OCI-M1 (cell line): ENCODE data around the gene STK10.
"Not testable (repeated sequence)": the region's sequence is repeated elsewhere in the genome, so short reads cannot be mapped to it uniquely, and the experiment has no call there.

ENCODE experiments used
- DNase-seq: peaks from one replicate; lab custom pipeline; 2025; lab: John Stamatoyannopoulos, UW

STK10 gene

DNA sequence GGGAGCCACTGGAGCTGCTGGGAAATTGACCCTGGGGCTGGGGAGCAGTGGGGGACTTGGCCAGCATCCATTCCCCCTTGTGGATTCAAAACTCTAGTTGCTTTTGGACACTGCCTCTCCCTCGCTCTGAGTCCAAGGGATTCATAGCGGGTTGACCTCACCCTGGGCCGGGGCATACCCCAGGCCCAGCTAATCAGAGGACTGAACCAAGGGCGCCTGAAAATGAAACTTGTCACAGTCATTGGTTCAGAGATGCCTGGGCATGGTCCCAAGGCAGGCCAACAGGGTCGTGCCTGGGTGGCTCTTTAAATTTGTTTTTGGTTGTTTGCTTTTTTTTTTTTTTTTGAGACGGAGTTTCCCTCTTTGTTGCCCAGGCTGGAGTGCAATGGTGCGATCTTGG lies 22.6 kb downstream of the STK10 start:
- DNase-seq: no peak

DNA sequence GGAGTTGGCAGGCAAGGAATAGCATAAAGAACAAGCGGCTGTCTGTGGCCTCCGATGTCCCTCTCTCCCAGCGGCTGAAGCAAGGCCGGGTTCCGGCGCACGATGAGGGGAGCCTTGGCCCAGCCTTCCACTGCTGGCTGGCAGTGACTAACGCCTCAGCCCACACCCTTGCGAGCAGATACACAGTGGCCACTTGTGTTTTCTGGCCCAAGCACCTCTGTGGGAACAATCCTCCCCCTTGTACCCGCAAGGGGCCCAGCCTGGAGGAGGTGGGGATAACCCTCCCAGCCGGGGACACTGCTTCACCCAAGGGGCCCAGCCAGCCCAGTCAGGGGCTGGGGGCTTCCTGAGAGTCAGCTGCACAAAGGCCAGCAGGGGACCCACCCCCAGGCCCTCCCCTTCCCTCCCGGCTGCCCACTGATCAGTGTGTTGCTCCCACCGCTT lies 23.2 kb downstream of the STK10 start:
- no peak for DNase-seq

GRCh38 chr5:172163346-172163745 lies 24.7 kb downstream of the STK10 start:
- no peak for DNase-seq

DNA sequence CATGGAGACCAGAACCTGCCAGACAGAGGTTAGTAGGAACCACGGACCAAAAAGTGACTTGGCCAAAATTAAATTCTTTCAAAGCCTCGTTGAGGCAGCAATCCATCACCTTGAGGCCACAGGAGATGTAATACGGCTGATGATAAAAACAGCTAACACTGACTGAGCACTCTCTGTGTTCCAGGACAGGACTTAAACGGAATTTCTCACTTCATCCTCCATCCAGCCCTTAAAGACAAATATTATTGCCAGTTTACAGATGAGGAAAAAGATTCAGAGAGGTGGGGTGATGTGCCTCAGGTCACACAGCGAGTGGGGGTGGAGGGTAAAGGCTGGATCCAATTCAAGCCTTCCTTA lies 25.1 kb downstream of the STK10 start:
- no peak for DNase-seq

DNA sequence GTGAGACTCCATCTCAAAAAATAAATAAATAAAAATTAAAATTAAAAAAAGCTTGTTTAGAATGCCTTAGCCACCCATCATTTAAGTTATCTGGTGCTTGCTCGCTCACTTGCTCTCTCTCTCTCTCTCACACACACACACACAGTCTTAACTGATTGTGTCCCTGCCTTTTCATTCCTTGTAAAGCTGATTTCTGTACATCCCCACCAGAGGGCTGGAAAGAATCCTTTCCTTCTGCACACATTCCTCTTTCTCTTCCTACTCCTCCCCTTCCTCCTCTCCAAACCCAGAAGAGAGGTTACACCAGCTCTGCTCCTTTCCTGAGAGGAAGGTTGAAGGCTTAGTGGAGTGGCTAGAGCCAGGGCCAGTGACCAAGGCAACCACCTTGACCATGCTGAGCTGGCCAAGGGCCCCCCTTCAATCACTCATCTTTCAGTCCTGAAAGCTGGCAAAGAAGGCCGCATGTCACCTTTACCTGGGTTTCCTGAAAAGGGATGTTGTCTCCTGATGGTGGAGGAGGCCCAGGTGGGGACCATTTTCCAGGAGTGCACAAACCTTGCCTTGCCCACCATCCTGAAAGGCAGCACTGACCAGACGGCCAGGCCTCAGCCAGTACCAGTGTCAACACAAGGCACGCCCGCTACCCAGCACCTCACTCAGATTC lies 25.6 kb downstream of the STK10 start:
- no peak for DNase-seq

- no peak for DNase-seq
These were observed 27.5 kb downstream of the STK10 start for GRCh38 chr5:172160506-172160905.

DNA sequence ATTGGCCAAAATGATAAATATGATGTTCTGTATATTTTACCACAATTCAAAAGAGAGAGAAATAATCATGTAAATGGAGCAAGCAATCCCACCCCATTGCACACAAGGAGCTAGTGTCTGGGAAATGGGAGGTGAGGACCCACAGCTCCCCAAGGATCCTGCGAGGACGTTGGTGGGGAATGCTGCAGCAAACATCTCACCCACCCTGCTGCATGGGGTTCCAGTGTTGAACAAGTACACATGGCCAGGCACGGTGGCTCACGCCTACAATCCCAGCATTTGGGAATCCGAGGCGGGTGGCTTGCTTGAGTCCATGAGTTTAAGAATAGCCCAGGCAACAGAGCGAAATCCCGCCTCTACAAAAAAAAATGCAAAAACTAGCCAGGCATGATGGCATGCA lies 29.0 kb downstream of the STK10 start:
- DNase-seq: no peak

- DNase-seq: no peak
These were observed 31.5 kb downstream of the STK10 start for GRCh38 chr5:172156541-172156994.

- DNase-seq: not testable (repeated sequence)
These were observed 32.9 kb downstream of the STK10 start for GRCh38 chr5:172155101-172155500.

- DNase-seq: no peak
These were observed 34.3 kb downstream of the STK10 start for GRCh38 chr5:172153695-172154094.

GRCh38 chr5:172151661-172152210 lies 36.3 kb downstream of the STK10 start:
- DNase-seq: no peak

DNA sequence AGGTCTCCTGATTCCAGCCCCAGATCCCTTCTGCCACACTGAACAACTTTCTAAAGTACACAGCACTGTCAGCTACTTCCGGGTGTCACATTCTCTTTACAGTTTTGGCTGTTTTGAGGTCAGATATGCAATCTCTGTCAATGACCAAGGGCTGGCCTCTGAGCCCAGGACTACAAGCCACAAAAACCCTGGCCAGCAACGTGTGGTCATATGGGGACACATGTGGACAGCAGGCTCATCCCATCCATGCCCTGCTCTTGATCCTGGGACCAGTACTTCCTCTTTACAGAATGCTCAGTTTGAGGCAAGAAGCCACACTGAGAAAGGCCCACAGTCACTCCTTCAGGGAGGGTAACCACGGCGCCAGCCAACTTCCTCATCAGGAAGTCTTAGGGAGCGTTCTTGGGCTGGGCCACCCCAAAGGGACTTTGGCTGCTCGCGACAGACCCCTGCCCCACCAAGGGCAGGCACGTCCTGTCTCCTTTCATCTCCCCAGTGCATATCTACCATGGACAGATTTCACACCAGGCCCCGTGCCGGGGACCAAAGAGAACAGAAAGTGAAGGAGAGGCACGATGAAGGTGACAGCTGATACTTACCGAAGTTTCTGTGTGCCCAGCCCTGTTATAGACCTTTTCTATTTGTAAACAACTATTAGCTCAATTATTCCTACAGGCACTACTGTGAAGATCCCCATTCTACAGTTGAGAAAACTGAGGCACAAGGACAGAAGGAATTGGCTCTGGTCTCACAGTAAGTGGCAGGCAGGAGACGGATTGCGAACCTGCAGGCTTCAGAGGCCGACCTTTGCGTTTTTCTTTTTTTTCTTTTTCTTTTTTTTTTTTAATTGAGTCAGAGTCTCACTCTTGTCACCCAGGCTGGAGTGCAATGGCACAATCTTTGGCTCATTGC lies 37.3 kb downstream of the STK10 start:
- DNase-seq: peak; percentile 97

GRCh38 chr5:172149481-172149880 lies 38.5 kb downstream of the STK10 start:
- not testable (repeated sequence) for DNase-seq

DNA sequence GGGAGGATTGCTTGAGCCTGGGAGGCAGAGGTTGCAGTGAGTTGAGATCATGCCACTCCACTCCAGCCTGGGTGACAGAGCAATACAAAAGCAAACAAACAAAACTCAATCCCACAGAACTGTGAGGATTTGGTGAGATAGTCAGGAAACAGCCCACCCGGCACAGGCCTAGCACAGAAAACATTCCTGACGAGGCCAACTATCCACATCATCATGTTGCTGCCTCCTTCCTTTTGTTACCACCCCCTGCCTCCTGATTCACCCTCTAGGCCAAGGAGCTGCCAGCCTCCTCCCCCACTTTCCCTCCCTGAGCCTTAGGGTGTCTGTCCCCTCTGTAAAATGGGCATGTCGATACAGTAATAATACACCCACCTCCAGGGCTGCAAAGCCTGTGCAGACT lies 39.0 kb downstream of the STK10 start:
- DNase-seq: no peak

DNA sequence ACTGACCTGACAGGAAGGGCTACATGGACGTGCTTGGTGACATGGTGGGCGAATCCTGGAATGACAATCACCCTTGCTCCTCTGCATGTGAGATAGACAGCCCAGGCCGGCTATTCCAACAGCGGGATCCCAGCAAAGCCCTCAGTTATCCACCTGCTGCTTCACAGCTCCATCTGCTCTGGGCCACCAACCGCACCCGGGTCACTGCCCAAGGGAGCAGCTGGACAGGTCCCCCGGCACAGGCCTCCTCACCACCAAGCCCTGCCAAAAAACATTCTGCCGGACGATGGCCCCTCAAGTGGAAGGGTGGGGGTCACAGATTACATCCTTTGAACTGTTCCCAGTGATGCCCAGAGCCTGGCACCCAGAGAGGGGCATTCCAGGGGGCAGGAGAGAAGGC lies 39.6 kb downstream of the STK10 start:
- no peak for DNase-seq

DNA sequence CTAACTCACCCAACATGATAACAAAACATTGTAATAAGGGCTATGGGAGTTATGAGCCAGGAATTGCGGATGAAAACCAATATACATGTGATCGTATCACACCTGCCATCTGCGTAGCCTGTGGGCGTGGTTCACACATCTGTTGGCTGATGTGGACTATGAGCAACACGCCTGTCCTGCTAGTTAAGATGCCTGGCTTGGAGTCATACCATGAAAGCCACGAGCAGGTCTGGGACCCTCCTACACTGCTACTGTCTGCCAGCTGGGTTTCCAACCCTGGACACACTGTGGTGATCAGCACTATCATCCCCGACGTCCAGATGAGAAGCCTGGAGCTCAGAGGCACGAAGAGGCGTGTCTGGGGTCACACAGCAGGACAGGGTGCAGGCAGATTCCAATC lies 40.2 kb downstream of the STK10 start:
- no peak for DNase-seq

GRCh38 chr5:172146748-172147092 lies 41.3 kb downstream of the STK10 start:
- no peak for DNase-seq

DNA sequence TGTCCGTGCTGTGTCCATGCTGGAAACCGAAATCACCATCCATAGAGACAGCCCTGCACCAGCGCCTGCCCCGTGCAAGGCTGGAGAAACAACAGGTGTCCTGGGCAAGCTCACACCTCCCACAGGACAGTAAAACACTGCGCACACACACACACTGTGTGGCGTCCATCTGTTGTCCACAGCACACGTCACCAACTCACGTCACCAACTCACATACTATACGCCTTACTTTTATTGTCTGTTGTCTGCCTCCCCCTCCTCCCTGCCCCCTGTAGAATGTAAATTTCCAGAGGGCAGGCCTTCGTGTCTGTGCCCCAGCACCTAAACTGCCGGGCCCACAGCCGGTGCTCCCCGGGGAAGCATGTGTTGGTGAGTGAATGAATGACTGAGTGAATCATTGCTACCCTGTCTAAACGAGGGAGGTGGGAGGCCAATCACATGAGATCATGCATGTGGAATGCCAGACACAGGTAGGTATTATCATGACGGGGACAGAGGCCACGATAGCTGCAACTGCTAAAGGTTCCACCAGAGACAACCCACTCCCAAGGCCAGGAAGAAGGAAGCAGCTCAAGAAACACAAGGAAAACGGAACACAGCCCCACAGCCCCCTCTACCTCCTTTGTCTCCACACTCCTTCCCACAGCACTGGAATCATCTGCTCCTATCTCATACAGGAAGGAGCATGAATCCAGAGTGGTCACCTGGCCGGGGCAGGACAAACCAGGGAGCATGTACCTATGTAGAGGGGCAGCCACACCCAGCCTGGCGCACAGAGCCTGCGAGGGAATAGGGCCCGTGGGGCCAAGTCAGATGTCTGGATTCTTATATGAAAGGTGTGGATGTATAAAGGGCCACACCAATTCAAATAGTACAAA lies 41.9 kb downstream of the STK10 start:
- DNase-seq: no peak

DNA sequence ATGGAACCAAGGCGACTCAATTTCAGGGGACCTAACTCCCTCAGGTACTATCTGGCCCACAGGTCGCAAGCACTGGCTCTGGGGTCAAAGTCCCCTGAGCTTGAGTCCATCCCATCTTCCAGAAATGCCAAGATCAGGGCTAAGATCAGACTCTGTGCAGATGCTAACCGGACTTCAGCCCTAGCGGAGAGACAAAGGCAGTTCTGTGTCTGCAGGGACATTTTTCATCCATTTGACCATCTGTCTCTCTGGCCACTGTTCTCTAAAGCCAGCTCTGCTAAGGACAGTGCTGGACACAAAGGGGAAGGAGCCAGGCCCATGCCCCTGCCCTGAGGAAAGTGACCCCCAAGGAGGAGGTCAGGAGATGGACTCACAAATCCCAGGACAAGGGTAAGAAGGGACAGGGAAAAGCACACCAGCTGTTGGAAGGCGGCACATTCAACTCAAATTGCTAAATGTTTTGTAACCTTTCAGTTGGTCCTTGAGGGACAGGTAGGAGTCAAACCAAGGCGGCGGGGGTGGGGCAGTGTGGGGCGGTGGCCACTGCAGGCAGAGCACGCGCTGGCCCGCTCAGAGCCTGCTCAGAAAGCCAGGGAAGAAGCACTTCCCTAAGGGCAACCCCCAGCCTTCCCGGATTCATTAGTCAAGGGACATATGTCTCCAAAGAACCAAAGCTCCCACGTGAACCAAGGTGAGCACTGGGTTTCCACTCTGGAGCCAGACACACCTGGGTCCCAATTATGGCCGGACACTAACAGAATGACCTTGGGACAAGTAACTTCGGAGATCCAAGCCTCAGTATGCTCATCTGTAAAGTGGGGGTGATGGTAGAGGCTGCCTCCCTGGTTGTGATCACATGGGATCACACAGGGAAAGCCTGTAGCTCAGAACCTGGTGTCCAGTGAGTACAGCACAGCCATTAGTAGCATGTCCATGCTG lies 42.8 kb downstream of the STK10 start:
- DNase-seq: no peak

GRCh38 chr5:172144291-172144815 lies 43.7 kb downstream of the STK10 start:
- DNase-seq: peak; percentile 62

GRCh38 chr5:172143875-172144274 lies 44.1 kb downstream of the STK10 start:
- DNase-seq: no peak
